Endothelial cell of umbilical vein (primary cell): Measurements from ENCODE around the gene FBXO24.

Experiments
- CTCF ChIP-seq, 2 donors: IDR thresholded peaks; 1 replicate in 1 of 2; 2 replicates in 1 of 2; pipeline ENCODE4 v1.5.1; 2011; ENCODE audit warnings: low read length in 2 of 2, mild to moderate bottlenecking in 2 of 2, moderate library complexity in 2 of 2, control low read depth in 1 of 2, inconsistent platforms in 1 of 2, low read depth in 1 of 2; ENCODE audit not compliant: insufficient read depth in 1 of 2; ENCODE audit errors: extremely low read depth in 1 of 2
- EZH2 ChIP-seq: IDR thresholded peaks from 2 replicates; pipeline ENCODE4 v1.6.1; 2012; ENCODE audit warnings: borderline replicate concordance, low read depth, mild to moderate bottlenecking, moderate library complexity, low read length, inconsistent platforms; ENCODE audit not compliant: severe bottlenecking
- FOS ChIP-seq: IDR thresholded peaks from 2 replicates; pipeline ENCODE4 v1.6.1; 2011; ENCODE audit warnings: mild to moderate bottlenecking, low read length, moderate library complexity, borderline replicate concordance; ENCODE audit not compliant: insufficient read depth
- POLR2A ChIP-seq: IDR thresholded peaks from 2 replicates; pipeline ENCODE4 v1.6.1; 2012; ENCODE audit warnings: low read depth, mild to moderate bottlenecking, control low read depth, low read length
- TF ChIP-seq, protein P1 (sequence below): IDR thresholded peaks from 2 replicates; pipeline ENCODE4 v1.6.1; 2011; ENCODE audit not compliant: insufficient read depth, insufficient read length

DNA sequence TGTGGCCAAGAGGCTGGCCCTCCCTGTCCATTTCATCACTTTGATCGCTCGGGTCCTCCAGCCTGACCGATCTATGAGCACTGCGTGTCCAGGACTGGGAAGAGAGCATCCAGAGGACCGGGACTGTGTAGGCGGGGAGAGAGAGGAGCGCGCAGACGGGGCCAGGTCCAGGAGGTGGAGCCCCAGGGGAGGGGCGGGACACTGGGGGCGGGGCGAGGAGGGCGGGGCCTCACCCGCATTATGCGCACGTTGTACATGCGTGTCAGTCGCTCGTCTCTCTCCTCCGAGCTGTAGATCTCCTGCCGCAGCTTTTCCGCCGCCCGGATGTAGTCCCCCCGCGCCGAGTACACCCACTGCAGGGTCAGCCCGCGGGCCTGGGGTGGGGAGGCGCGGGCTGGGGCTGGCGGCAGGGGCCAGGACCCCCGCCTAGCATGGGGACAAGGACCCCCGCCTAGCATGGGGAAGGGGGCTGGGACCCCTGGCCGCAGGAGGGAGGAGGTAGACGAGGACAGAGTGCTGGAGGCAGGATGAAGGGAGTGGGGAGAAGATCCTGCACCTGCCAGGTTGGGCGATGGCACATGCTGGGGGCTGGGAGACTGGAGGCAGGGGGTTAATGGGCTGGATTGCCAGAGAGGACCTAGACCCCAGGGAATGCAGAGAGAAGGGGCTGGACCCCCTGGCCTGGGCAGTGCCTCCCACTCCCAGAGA, 40.6 kb downstream of the FBXO24 start:
- TF ChIP-seq EZH2 (no peak), POLR2A (no peak), CTCF (IDR thresholded peaks at IDR 0.05; ENCODE audit: extremely low read depth in 1 of 2, insufficient read depth in 1 of 2, low read depth in 1 of 2, low read length in 2 of 2) (no peak), FOS (no peak)
- TF ChIP-seq, protein P1, sequence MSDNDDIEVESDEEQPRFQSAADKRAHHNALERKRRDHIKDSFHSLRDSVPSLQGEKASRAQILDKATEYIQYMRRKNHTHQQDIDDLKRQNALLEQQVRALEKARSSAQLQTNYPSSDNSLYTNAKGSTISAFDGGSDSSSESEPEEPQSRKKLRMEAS, result no peak
